SK-N-SH treated with all-trans-retinoic acid at 6 μM for 48 hours (cell line): ENCODE results near the gene HSPB7.

Source experiments
- ATAC-seq: fragments of 200-7000 bp; cut with Tn5 transposase; 3 replicates; pipeline ENCODE4 v1.9.1; 2020; ENCODE audit warnings: mild to moderate bottlenecking, moderate library complexity
- BACH2 ChIP-seq: fragments of 250-450 bp; sonication (Bioruptor Pico); IDR thresholded peaks from 2 replicates; pipeline ENCODE4 v1.9.0; 2021; ENCODE audit warnings: mild to moderate bottlenecking, borderline replicate concordance
- CSDC2 ChIP-seq: fragments of 250-450 bp; sonication (Bioruptor Pico); IDR thresholded peaks from 2 replicates; pipeline ENCODE4 v1.5.0; 2020; ENCODE audit warnings: mild to moderate bottlenecking, moderate library complexity
- ESRRG ChIP-seq: fragments of 250-450 bp; sonication (Bioruptor Pico); IDR thresholded peaks from 2 replicates; pipeline ENCODE4 v1.6.1; 2021; ENCODE audit warnings: mild to moderate bottlenecking
- ISL1 ChIP-seq: fragments of 250-450 bp; sonication (Bioruptor Pico); IDR thresholded peaks from 2 replicates; pipeline ENCODE4 v2.1.2; 2022; ENCODE audit warnings: mild to moderate bottlenecking, moderate library complexity
- OSR1 ChIP-seq: fragments of 250-450 bp; sonication (Bioruptor Pico); IDR thresholded peaks from 2 replicates; pipeline ENCODE4 v1.8.0; 2022; ENCODE audit warnings: moderate library complexity, mild to moderate bottlenecking, inconsistent platforms
- PATZ1 ChIP-seq: fragments of 250-450 bp; sonication (Bioruptor Pico); IDR thresholded peaks from 2 replicates; pipeline ENCODE4 v1.8.0; 2020; ENCODE audit warnings: mild to moderate bottlenecking, moderate library complexity, borderline replicate concordance
- POU6F1 ChIP-seq: fragments of 250-450 bp; sonication (Bioruptor Pico); IDR thresholded peaks from 2 replicates; pipeline ENCODE4 v1.8.0; 2021; ENCODE audit warnings: low read depth, mild to moderate bottlenecking, moderate library complexity, borderline replicate concordance
- PPARA ChIP-seq: fragments of 250-450 bp; sonication (Bioruptor Pico); IDR thresholded peaks from 2 replicates; pipeline ENCODE4 v1.5.0; 2020; ENCODE audit warnings: mild to moderate bottlenecking, borderline replicate concordance
- RARB ChIP-seq: fragments of 250-450 bp; sonication (Bioruptor Pico); IDR thresholded peaks from 2 replicates; pipeline ENCODE4 v1.8.0; 2021; ENCODE audit warnings: mild to moderate bottlenecking, moderate library complexity
- SNAI2 ChIP-seq: fragments of 250-450 bp; sonication (Bioruptor Pico); IDR thresholded peaks from 2 replicates; pipeline ENCODE4 v1.5.0; 2020; ENCODE audit warnings: mild to moderate bottlenecking, moderate library complexity
- TCF4 ChIP-seq: fragments of 250-450 bp; sonication (Bioruptor Pico); IDR thresholded peaks from 2 replicates; pipeline ENCODE4 v1.8.0; 2021; ENCODE audit warnings: mild to moderate bottlenecking, moderate library complexity, borderline replicate concordance
- TOX ChIP-seq: fragments of 250-450 bp; sonication (Bioruptor Pico); IDR thresholded peaks from 2 replicates; pipeline ENCODE4 v1.8.0; 2021; ENCODE audit warnings: mild to moderate bottlenecking, moderate library complexity, borderline replicate concordance
- ZC3H10 ChIP-seq: fragments of 250-450 bp; sonication (Bioruptor Pico); IDR thresholded peaks from 2 replicates; pipeline ENCODE4 v1.5.1; 2021; ENCODE audit warnings: mild to moderate bottlenecking, moderate library complexity
- ZFP3 ChIP-seq: fragments of 250-450 bp; sonication (Bioruptor Pico); IDR thresholded peaks from 2 replicates; pipeline ENCODE4 v1.5.0; 2020; ENCODE audit warnings: mild to moderate bottlenecking, moderate library complexity
- ZFP30 ChIP-seq: fragments of 450-650 bp; formaldehyde crosslinking; IDR thresholded peaks from 2 replicates; pipeline ENCODE4 v1.5.0; 2022; ENCODE audit warnings: mild to moderate bottlenecking, moderate library complexity
- ZNF8 ChIP-seq: fragments of 450-650 bp; formaldehyde crosslinking; IDR thresholded peaks from 2 replicates; pipeline ENCODE4 v1.5.0; 2020; ENCODE audit warnings: mild to moderate bottlenecking, moderate library complexity
- TF ChIP-seq, protein P1 (sequence below): fragments of 250-450 bp; sonication (Bioruptor Pico); IDR thresholded peaks from 2 replicates; pipeline ENCODE4 v1.5.1; 2021; ENCODE audit warnings: mild to moderate bottlenecking, moderate library complexity
- TF ChIP-seq, protein P2 (sequence below): fragments of 250-450 bp; sonication (Bioruptor Pico); IDR thresholded peaks from 2 replicates; pipeline ENCODE4 v1.5.0; 2020; ENCODE audit warnings: mild to moderate bottlenecking, moderate library complexity

The HSPB7 gene

DNA sequence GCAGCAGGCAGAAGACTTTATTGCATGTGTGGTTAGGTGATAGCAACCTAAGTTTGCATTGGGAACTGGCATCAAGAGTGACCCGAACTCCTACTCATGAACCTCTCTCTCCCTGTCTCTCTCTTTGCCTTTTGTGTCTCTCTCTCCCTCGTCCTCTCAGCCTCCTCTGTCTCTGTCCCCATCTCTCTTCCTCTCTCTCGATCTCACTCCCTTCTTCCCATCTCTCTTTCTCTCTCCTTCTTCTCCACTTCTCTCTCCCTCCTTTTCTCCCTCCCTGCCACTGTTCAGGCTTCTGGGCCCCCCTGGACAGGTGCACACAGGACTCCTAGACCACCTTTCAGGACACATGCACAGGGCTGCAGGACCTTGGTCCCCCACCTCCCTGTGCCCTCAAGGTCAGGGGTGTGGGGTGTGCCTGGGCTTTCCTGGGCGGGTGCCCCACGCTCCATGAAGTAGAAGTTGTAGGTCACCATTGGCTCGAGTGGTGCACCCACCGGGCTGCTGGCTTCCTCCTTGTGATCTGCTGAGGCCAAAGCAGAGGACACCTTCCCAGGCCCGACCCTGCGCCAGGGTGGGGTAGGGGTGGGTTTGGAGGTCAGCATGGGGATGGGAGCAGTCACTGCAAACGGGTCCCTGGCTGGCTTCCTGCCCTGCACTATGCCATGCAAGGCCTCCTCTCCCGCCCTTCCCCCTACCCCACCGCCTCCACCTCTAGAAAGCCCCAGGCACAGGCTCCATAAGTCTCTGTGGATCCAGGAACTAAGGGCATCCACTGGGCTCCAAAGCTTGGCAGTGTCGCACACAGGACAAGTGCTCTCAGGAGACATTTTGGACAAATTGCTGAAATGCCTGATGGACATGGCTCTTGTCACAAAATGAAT is 28.7 kb downstream of the HSPB7 start (continued):
- TF ChIP-seq, protein P1, sequence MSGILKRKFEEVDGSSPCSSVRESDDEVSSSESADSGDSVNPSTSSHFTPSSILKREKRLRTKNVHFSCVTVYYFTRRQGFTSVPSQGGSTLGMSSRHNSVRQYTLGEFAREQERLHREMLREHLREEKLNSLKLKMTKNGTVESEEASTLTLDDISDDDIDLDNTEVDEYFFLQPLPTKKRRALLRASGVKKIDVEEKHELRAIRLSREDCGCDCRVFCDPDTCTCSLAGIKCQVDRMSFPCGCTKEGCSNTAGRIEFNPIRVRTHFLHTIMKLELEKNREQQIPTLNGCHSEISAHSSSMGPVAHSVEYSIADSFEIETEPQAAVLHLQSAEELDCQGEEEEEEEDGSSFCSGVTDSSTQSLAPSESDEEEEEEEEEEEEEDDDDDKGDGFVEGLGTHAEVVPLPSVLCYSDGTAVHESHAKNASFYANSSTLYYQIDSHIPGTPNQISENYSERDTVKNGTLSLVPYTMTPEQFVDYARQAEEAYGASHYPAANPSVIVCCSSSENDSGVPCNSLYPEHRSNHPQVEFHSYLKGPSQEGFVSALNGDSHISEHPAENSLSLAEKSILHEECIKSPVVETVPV (CRISPR knock-in tag), result no peak
- TF ChIP-seq ZC3H10 (CRISPR knock-in tag) (no peak), ZNF8 (CRISPR knock-in tag) (no peak), ISL1 (no peak), POU6F1 (CRISPR knock-in tag) (no peak), SNAI2 (CRISPR knock-in tag) (no peak), ZFP30 (no peak), ZFP3 (CRISPR knock-in tag) (no peak)

GRCh38 chr1:15985611-15986297 is 32.1 kb downstream of the HSPB7 start:
- ATAC-seq, result no peak
- TF ChIP-seq CSDC2 (no peak), PPARA (CRISPR knock-in tag) (no peak), ISL1 (no peak), PATZ1 (CRISPR knock-in tag) (no peak), TCF4 (CRISPR knock-in tag) (no peak)

DNA sequence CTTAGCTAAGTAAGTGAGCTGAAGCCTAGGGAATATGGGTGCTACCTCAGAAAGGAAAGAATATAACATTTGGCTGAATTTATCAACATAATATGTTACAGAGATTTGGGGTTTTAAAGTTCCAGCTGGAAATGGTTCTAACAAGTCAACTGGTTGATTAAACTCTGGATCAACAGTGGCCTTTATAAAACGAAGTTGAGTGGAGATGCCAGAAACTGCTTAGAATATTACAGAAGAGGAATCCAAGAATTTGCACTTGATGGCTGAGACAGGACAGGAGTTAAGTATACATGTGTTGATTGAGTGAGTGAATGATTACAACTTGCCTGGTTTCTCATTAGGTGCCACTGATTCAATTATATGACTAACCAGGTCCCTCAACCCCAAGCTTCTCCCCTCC is 34.6 kb downstream of the HSPB7 start:
- TF ChIP-seq, protein P2, sequence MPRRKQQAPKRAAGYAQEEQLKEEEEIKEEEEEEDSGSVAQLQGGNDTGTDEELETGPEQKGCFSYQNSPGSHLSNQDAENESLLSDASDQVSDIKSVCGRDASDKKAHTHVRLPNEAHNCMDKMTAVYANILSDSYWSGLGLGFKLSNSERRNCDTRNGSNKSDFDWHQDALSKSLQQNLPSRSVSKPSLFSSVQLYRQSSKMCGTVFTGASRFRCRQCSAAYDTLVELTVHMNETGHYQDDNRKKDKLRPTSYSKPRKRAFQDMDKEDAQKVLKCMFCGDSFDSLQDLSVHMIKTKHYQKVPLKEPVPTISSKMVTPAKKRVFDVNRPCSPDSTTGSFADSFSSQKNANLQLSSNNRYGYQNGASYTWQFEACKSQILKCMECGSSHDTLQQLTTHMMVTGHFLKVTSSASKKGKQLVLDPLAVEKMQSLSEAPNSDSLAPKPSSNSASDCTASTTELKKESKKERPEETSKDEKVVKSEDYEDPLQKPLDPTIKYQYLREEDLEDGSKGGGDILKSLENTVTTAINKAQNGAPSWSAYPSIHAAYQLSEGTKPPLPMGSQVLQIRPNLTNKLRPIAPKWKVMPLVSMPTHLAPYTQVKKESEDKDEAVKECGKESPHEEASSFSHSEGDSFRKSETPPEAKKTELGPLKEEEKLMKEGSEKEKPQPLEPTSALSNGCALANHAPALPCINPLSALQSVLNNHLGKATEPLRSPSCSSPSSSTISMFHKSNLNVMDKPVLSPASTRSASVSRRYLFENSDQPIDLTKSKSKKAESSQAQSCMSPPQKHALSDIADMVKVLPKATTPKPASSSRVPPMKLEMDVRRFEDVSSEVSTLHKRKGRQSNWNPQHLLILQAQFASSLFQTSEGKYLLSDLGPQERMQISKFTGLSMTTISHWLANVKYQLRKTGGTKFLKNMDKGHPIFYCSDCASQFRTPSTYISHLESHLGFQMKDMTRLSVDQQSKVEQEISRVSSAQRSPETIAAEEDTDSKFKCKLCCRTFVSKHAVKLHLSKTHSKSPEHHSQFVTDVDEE (CRISPR knock-in tag), result no peak
- TF ChIP-seq PPARA (CRISPR knock-in tag) (no peak), ISL1 (no peak), BACH2 (no peak), SNAI2 (CRISPR knock-in tag) (no peak), ZFP30 (no peak), TOX (CRISPR knock-in tag) (no peak), RARB (CRISPR knock-in tag) (no peak), CSDC2 (no peak), PATZ1 (CRISPR knock-in tag) (no peak), ZFP3 (CRISPR knock-in tag) (no peak), OSR1 (no peak), ZNF8 (CRISPR knock-in tag) (no peak), ESRRG (CRISPR knock-in tag) (no peak)
- no peak for ATAC-seq
